Measurements from ENCODE around the gene SLC29A3.

Gene SLC29A3

GRCh38 chr10:71374481-71375233, 55.6 kb downstream of the SLC29A3 start:
- TF ChIP-seq TEAD4 (IDR thresholded peaks at IDR 0.05): no peak
- TF ChIP-seq REST (IDR thresholded peaks at IDR 0.05; ENCODE audit: low read depth): no peak
- no peak for TF ChIP-seq MAX (IDR thresholded peaks at IDR 0.05)
- no peak for TF ChIP-seq USF1 (IDR thresholded peaks at IDR 0.05)
- TF ChIP-seq CREB1 (IDR thresholded peaks at IDR 0.05; ENCODE audit: low read depth): no peak
- TF ChIP-seq EGR1 (IDR thresholded peaks at IDR 0.05): no peak
- no peak for TF ChIP-seq YY1 (IDR thresholded peaks at IDR 0.05; ENCODE audit: low read depth)
- TF ChIP-seq FOXM1 (IDR thresholded peaks at IDR 0.05; ENCODE audit: borderline replicate concordance, low read depth): no peak
- no peak for TF ChIP-seq TAF1 (IDR thresholded peaks at IDR 0.05; ENCODE audit: low read depth)
- TF ChIP-seq ZBTB7A (IDR thresholded peaks at IDR 0.05; ENCODE audit: low read depth): no peak
- no peak for TF ChIP-seq NFIC (IDR thresholded peaks at IDR 0.05)
- no peak for TF ChIP-seq RAD21 (IDR thresholded peaks at IDR 0.05; ENCODE audit: low read depth)
- no peak for TF ChIP-seq CEBPB (IDR thresholded peaks at IDR 0.05)
- no peak for TF ChIP-seq TCF12 (IDR thresholded peaks at IDR 0.05; ENCODE audit: low read depth)
- TF ChIP-seq EP300 (IDR thresholded peaks at IDR 0.05; ENCODE audit: borderline replicate concordance): no peak

GRCh38 chr10:71375952-71376351, 56.9 kb downstream of the SLC29A3 start:
- TF ChIP-seq REST (IDR thresholded peaks at IDR 0.05; ENCODE audit: low read depth): no peak
- TF ChIP-seq EGR1 (IDR thresholded peaks at IDR 0.05): no peak
- TF ChIP-seq TCF12 (IDR thresholded peaks at IDR 0.05; ENCODE audit: low read depth): no peak
- no peak for TF ChIP-seq CEBPB (IDR thresholded peaks at IDR 0.05)
- TF ChIP-seq TEAD4 (IDR thresholded peaks at IDR 0.05): no peak
- TF ChIP-seq EP300 (IDR thresholded peaks at IDR 0.05; ENCODE audit: borderline replicate concordance): no peak
- TF ChIP-seq RAD21 (IDR thresholded peaks at IDR 0.05; ENCODE audit: low read depth): no peak
- no peak for TF ChIP-seq NFIC (IDR thresholded peaks at IDR 0.05)
- TF ChIP-seq CREB1 (IDR thresholded peaks at IDR 0.05; ENCODE audit: low read depth): no peak
- TF ChIP-seq FOXM1 (IDR thresholded peaks at IDR 0.05; ENCODE audit: borderline replicate concordance, low read depth): no peak
- TF ChIP-seq ZBTB7A (IDR thresholded peaks at IDR 0.05; ENCODE audit: low read depth): no peak
- TF ChIP-seq YY1 (IDR thresholded peaks at IDR 0.05; ENCODE audit: low read depth): no peak
- no peak for TF ChIP-seq USF1 (IDR thresholded peaks at IDR 0.05)
- TF ChIP-seq TAF1 (IDR thresholded peaks at IDR 0.05; ENCODE audit: low read depth): no peak
- no peak for TF ChIP-seq MAX (IDR thresholded peaks at IDR 0.05)

- no peak for TF ChIP-seq ZBTB7A (IDR thresholded peaks at IDR 0.05; ENCODE audit: low read depth)
- no peak for TF ChIP-seq TEAD4 (IDR thresholded peaks at IDR 0.05)
- no peak for TF ChIP-seq CREB1 (IDR thresholded peaks at IDR 0.05; ENCODE audit: low read depth)
- TF ChIP-seq USF1 (IDR thresholded peaks at IDR 0.05): no peak
- no peak for TF ChIP-seq MAX (IDR thresholded peaks at IDR 0.05)
- TF ChIP-seq YY1 (IDR thresholded peaks at IDR 0.05; ENCODE audit: low read depth): no peak
- TF ChIP-seq TAF1 (IDR thresholded peaks at IDR 0.05; ENCODE audit: low read depth): no peak
- TF ChIP-seq CEBPB (IDR thresholded peaks at IDR 0.05): no peak
- TF ChIP-seq EGR1 (IDR thresholded peaks at IDR 0.05): no peak
- no peak for TF ChIP-seq FOXM1 (IDR thresholded peaks at IDR 0.05; ENCODE audit: borderline replicate concordance, low read depth)
- TF ChIP-seq NFIC (IDR thresholded peaks at IDR 0.05): no peak
- TF ChIP-seq REST (IDR thresholded peaks at IDR 0.05; ENCODE audit: low read depth): no peak
- no peak for TF ChIP-seq RAD21 (IDR thresholded peaks at IDR 0.05; ENCODE audit: low read depth)
- TF ChIP-seq EP300 (IDR thresholded peaks at IDR 0.05; ENCODE audit: borderline replicate concordance): no peak
- TF ChIP-seq TCF12 (IDR thresholded peaks at IDR 0.05; ENCODE audit: low read depth): no peak
Measured at GRCh38 chr10:71378336-71379117, 59.5 kb downstream of the SLC29A3 start.

All from Ishikawa (cell line).